Raji (cell line): ENCODE data around the gene RARG.

Experiments
- POLR2A ChIP-seq: IDR thresholded peaks from 2 replicates; pipeline ENCODE4 v1.6.1; 2011; ENCODE audit warnings: low read depth, low read length, control low read depth; ENCODE audit not compliant: insufficient read depth

RARG gene

DNA sequence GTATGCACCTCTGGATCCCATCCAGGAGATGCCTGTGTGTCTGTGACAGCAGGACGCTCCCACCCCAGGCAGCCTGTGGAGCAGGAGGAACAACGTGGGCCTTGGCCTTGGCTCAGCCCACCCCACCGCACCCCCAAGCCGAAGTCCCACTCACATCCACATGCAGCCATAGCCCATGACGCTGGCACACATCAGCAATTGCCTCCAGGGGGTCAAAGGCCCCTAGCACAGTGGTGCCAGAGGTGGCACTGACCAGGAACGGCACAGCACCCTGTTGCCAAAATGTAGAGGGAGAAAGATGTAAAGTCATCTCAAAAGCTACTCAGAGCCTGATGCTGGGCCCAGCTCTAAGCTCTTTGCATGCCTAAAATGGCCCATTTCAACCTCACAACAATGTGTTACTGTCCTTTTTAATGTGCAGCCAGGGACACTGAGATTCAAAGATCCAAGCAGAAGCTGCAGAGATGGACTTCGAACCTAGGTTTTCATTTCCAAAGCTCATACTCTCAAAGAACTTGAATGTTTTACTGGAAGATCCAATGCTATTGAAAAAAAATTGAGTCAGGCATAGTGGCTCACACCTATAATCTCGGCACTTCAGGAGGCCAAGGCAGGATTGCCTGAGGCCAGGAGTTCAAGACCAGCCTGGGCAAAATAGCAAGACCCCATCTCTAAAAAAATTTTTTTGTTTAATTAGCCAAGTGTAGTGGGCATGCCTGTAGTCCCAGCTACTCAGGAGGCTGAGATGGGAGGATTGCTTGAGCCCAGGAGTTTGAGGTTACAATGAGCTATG, 70.7 kb downstream of the RARG start:
- TF ChIP-seq POLR2A = no peak

DNA sequence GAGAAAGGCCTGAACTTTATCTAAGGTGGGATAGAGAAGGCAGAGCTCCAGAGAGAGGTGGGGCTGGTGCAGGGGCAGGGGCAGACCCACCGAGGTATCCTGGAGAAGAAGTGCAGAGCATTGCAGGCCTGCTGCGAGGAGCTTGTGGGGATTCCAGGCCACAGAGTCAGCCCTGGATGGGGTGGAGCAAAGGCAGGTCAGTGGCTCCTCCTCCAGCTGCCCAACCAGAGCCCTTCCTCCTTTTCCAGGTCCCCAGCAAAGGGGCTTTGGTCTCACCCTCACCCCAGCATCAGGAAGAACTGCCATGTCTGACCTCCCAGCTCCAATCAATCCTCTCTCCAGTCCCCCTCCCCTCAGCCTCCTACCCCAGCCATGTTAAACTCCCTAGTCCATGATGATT, 71.3 kb downstream of the RARG start:
- no peak for TF ChIP-seq POLR2A
